Mesendoderm (in vitro differentiated cells): Measurements from ENCODE around the gene ZNF443. TPM values are rescaled to one million over a fixed set of nuclear protein-coding genes. Genes with fewer than 3 reads are reported as not detected.
"Not testable (repeated sequence)": the region's sequence is repeated elsewhere in the genome, so short reads cannot be mapped to it uniquely, and the experiment has no call there.

Source experiments
- DNase-seq: peaks from one replicate; pipeline ENCODE4 v3.0.0; 2013
- H2AK5ac ChIP-seq: 2 replicates; pipeline ENCODE4 v1.6.1; 2013; ENCODE audit warnings: low read length, inconsistent platforms
- H2BK120ac ChIP-seq: 2 replicates; pipeline ENCODE4 v1.6.1; 2013; ENCODE audit warnings: low read depth, mild to moderate bottlenecking, low read length, moderate library complexity, mixed read lengths
- H2BK15ac ChIP-seq: replicated peaks from 2 replicates; pipeline ENCODE4 v1.6.1; 2013; ENCODE audit warnings: low read depth, mild to moderate bottlenecking, moderate library complexity
- H2BK5ac ChIP-seq: 2 replicates; pipeline ENCODE4 v1.6.1; 2013; ENCODE audit warnings: low read length, inconsistent platforms
- H3K18ac ChIP-seq: 2 replicates; pipeline ENCODE4 v1.6.1; 2013; ENCODE audit warnings: mild to moderate bottlenecking, low read length, mixed read lengths
- H3K23ac ChIP-seq: one replicate; pipeline ENCODE4 v1.6.1; 2013; ENCODE audit warnings: low read length
- H3K27ac ChIP-seq: 2 replicates; pipeline ENCODE4 v1.5.1; 2013; ENCODE audit warnings: low read depth, mild to moderate bottlenecking, inconsistent platforms, low read length, moderate library complexity
- H3K27me3 ChIP-seq: 2 replicates; pipeline ENCODE4 v1.6.1; 2013; ENCODE audit warnings: low read length, control low read depth, mild to moderate bottlenecking, inconsistent platforms; ENCODE audit not compliant: insufficient read depth, poor library complexity
- H3K36me3 ChIP-seq: 2 replicates; pipeline ENCODE4 v1.6.1; 2013; ENCODE audit warnings: low read length, inconsistent platforms; ENCODE audit not compliant: control insufficient read depth, insufficient read depth
- H3K4ac ChIP-seq: one replicate; pipeline ENCODE4 v1.6.1; 2013; ENCODE audit warnings: low read depth, mild to moderate bottlenecking, low read length, moderate library complexity
- H3K4me1 ChIP-seq: 2 replicates; pipeline ENCODE4 v1.6.1; 2013; ENCODE audit warnings: low read depth, low read length, inconsistent platforms; ENCODE audit not compliant: control insufficient read depth
- H3K4me2 ChIP-seq: 2 replicates; pipeline ENCODE4 v1.6.1; 2013; ENCODE audit warnings: low read length
- H3K4me3 ChIP-seq: 2 replicates; pipeline ENCODE4 v1.5.1; 2013; ENCODE audit warnings: mild to moderate bottlenecking, low read length
- H3K56ac ChIP-seq: one replicate; pipeline ENCODE4 v1.6.1; 2013; ENCODE audit warnings: low read length
- H3K79me1 ChIP-seq: 2 replicates; pipeline ENCODE4 v1.6.1; 2013; ENCODE audit warnings: low read length, inconsistent platforms
- H3K79me2 ChIP-seq: 2 replicates; pipeline ENCODE4 v1.6.1; 2013; ENCODE audit warnings: mild to moderate bottlenecking, low read length; ENCODE audit not compliant: control insufficient read depth, insufficient read depth
- H3K9ac ChIP-seq: 2 replicates; pipeline ENCODE4 v1.6.1; 2013; ENCODE audit warnings: low read length, inconsistent platforms
- H4K5ac ChIP-seq: one replicate; pipeline ENCODE4 v1.6.1; 2013; ENCODE audit warnings: low read length
- H4K8ac ChIP-seq: one replicate; pipeline ENCODE4 v1.6.1; 2013; ENCODE audit warnings: low read depth, mild to moderate bottlenecking, control low read depth, low read length, moderate library complexity
- WGBS: extraction: QIAGEN DNeasy Blood & Tissue Kit; methylation state at CpG from one replicate; pipeline ENCODE4 v1.1.7; 2013; ENCODE audit warnings: low lambda C conversion rate, missing lambda C conversion rate; ENCODE audit not compliant: insufficient coverage; ENCODE audit errors: extremely low coverage; 5-methylcytosine and 5-hydroxymethylcytosine counted together
- polyA plus RNA-seq, 2 experiments: library from polyadenylated mRNA; stranded (reverse); fragments of 200-250 nt; gene quantifications; one replicate each; pipeline ENCODE4 v1.2.3, GENCODE V29; 2013

The ZNF443 gene
- 2.3 TPM for polyA plus RNA-seq (2013, experiment 1 of 2)
- polyA plus RNA-seq (2013, experiment 2 of 2) = 2.5 TPM

GRCh38 chr19:12440541-12441316 lies at the start of gene ZNF443:
Gene ZNF443, minus strand, starts transcription at chr19:12441021. Its CDS starts 107 bp downstream, at chr19:12440914.
- H3K79me2 ChIP-seq = peaks cover 2% of the 10 kb centered on the region
- no peak within 1 kb of the TSS for H4K8ac ChIP-seq
- WGBS = no CpG with 5 or more reads among the region's 59 CpGs

GRCh38 chr19:12486265-12486783 lies 45.5 kb upstream of the ZNF443 start:
- not testable (repeated sequence) for H3K36me3 ChIP-seq

More at GRCh38 chr19:12440541-12441316, at the start of gene ZNF443:
- peak; percentile 99 for DNase-seq
- no peak within 1 kb of the TSS for H2BK5ac ChIP-seq
- H3K36me3 ChIP-seq = no peaks in the 10 kb centered on the region
- no peak within 1 kb of the TSS for H2AK5ac ChIP-seq
- H3K23ac ChIP-seq = no peak within 1 kb of the TSS
- peak within 1 kb of the TSS; percentile 66 for H3K27ac ChIP-seq
- H4K5ac ChIP-seq = no peak within 1 kb of the TSS
- H3K4me3 ChIP-seq = peak within 1 kb of the TSS; percentile 36
- no peak within 1 kb of the TSS for H2BK15ac ChIP-seq
- H3K56ac ChIP-seq = peak within 1 kb of the TSS; percentile 94
- H3K27me3 ChIP-seq = no peaks in the 10 kb centered on the region
- peaks cover 2% of the 10 kb centered on the region for H3K79me1 ChIP-seq
- peak within 1 kb of the TSS; percentile 15 for H3K18ac ChIP-seq
- H3K4me2 ChIP-seq = peak within 1 kb of the TSS; percentile 23
- peak within 1 kb of the TSS; percentile 82 for H3K9ac ChIP-seq
- no peaks in the 10 kb centered on the region for H3K4me1 ChIP-seq
- peak within 1 kb of the TSS; percentile 37 for H3K4ac ChIP-seq
- H2BK120ac ChIP-seq = no peak within 1 kb of the TSS

GRCh38 chr19:12485571-12485970 lies 44.8 kb upstream of the ZNF443 start:
- H3K9ac ChIP-seq = no peak overlapping the region
- no peak overlapping the region for H2AK5ac ChIP-seq
- H4K8ac ChIP-seq = no peak overlapping the region
- H3K4ac ChIP-seq = no peak overlapping the region
- H3K4me2 ChIP-seq = no peak overlapping the region
- no peak overlapping the region for H3K4me3 ChIP-seq
- no peak overlapping the region for H3K27ac ChIP-seq
- no CpG with 5 or more reads among the region's 3 CpGs for WGBS
- H3K36me3 ChIP-seq = no peaks in the 10 kb centered on the region
- H3K23ac ChIP-seq = no peak overlapping the region
- peak; percentile 14 for DNase-seq
- H3K56ac ChIP-seq = no peak overlapping the region
- peaks cover 2% of the 10 kb centered on the region for H3K79me1 ChIP-seq
- no peak overlapping the region for H2BK120ac ChIP-seq
- H3K18ac ChIP-seq = no peak overlapping the region
- no peaks in the 10 kb centered on the region for H3K4me1 ChIP-seq
- H3K27me3 ChIP-seq = no peaks in the 10 kb centered on the region
- H2BK15ac ChIP-seq = no peak overlapping the region
- no peak overlapping the region for H2BK5ac ChIP-seq
- H4K5ac ChIP-seq = no peak overlapping the region
- H3K79me2 ChIP-seq = no peaks in the 10 kb centered on the region

More at GRCh38 chr19:12486265-12486783, 45.5 kb upstream of the ZNF443 start:
- not testable (repeated sequence) for H3K4me1 ChIP-seq, H3K4ac ChIP-seq, H3K27me3 ChIP-seq, H3K27ac ChIP-seq, H3K18ac ChIP-seq, H4K8ac ChIP-seq, DNase-seq, H3K79me2 ChIP-seq, H2AK5ac ChIP-seq, H2BK5ac ChIP-seq, H2BK15ac ChIP-seq, H3K4me2 ChIP-seq, H2BK120ac ChIP-seq, H3K9ac ChIP-seq, H3K23ac ChIP-seq, H3K4me3 ChIP-seq, H3K56ac ChIP-seq, H4K5ac ChIP-seq, H3K79me1 ChIP-seq
- WGBS = no CpG with 5 or more reads among the region's 1 CpG

GRCh38 chr19:12485052-12485416 lies 44.2 kb upstream of the ZNF443 start:
- H3K23ac ChIP-seq = no peak overlapping the region
- peaks cover 2% of the 10 kb centered on the region for H3K79me1 ChIP-seq
- H3K4me1 ChIP-seq = no peaks in the 10 kb centered on the region
- H4K5ac ChIP-seq = no peak overlapping the region
- no peak overlapping the region for H3K4ac ChIP-seq
- no peaks in the 10 kb centered on the region for H3K27me3 ChIP-seq
- H3K18ac ChIP-seq = no peak overlapping the region
- H2BK120ac ChIP-seq = no peak overlapping the region
- no peak overlapping the region for H3K27ac ChIP-seq
- H4K8ac ChIP-seq = no peak overlapping the region
- H3K79me2 ChIP-seq = no peaks in the 10 kb centered on the region
- no peaks in the 10 kb centered on the region for H3K36me3 ChIP-seq
- H2BK15ac ChIP-seq = no peak overlapping the region
- no peak overlapping the region for H2AK5ac ChIP-seq
- no peak for DNase-seq
- peak overlapping the region; percentile 95 for H3K4me2 ChIP-seq
- H2BK5ac ChIP-seq = no peak overlapping the region
- WGBS = no CpG with 5 or more reads among the region's 11 CpGs
- H3K9ac ChIP-seq = peak overlapping the region; percentile 72
- peak overlapping the region; percentile 88 for H3K56ac ChIP-seq
- peak overlapping the region; percentile 70 for H3K4me3 ChIP-seq

GRCh38 chr19:12484371-12485051 lies 43.7 kb upstream of the ZNF443 start, which contains the start of gene ZNF709:
Gene ZNF709, minus strand, starts transcription at chr19:12484816. Its CDS starts 159 bp downstream, at chr19:12484657.
- Histone ChIP-seq H4K5ac (no peak within 1 kb of the TSS), H2BK5ac (no peak within 1 kb of the TSS), H4K8ac (no peak within 1 kb of the TSS), H2BK15ac (no peak within 1 kb of the TSS), H3K36me3 (no peaks in the 10 kb centered on the region), H3K4ac (no peak within 1 kb of the TSS), H3K4me1 (no peaks in the 10 kb centered on the region), H3K23ac (no peak within 1 kb of the TSS), H3K79me1 (peaks cover 2% of the 10 kb centered on the region), H2AK5ac (no peak within 1 kb of the TSS), H3K56ac (peak within 1 kb of the TSS; percentile 88), H3K79me2 (no peaks in the 10 kb centered on the region), H3K9ac (peak within 1 kb of the TSS; percentile 72), H3K4me3 (peak within 1 kb of the TSS; percentile 70), H3K27ac (no peak within 1 kb of the TSS), H3K4me2 (peak within 1 kb of the TSS; percentile 95), H3K27me3 (no peaks in the 10 kb centered on the region), H2BK120ac (no peak within 1 kb of the TSS), H3K18ac (no peak within 1 kb of the TSS)
- no CpG with 5 or more reads among the region's 53 CpGs for WGBS
- DNase-seq = peak; percentile 95
